Uterus (tissue), 4 donors: ENCODE measurements around the gene STK32C. TPM values are rescaled to one million over a fixed set of nuclear protein-coding genes. Genes with fewer than 3 reads are reported as not detected.

Experiments used
- DNase-seq, 2 donors: peaks; one replicate each; pipeline ENCODE4 v3.0.0-alpha.2; 2019 to 2020
- H3K27ac ChIP-seq, 2 donors: fragments of 200-600 bp; sonication (generic); 1 replicate in 1 of 2; 2 replicates in 1 of 2; pipeline ENCODE4 v1.5.1; 2016 to 2018
- H3K27me3 ChIP-seq, 2 donors: fragments of 200-600 bp; sonication (generic); one replicate each; pipeline ENCODE4 v1.5.1; 2018 to 2019; ENCODE audit warnings: control low read depth in 1 of 2
- H3K36me3 ChIP-seq, 2 donors: fragments of 200-600 bp; sonication (generic); one replicate each; pipeline ENCODE4 v1.5.1; 2019; ENCODE audit warnings: control low read depth in 1 of 2
- H3K4me1 ChIP-seq, 2 donors: fragments of 200-600 bp; sonication (generic); one replicate each; pipeline ENCODE4 v1.5.1; 2018 to 2019; ENCODE audit warnings: control low read depth in 1 of 2
- H3K4me3 ChIP-seq, 2 donors: fragments of 200-600 bp; sonication (generic); 1 replicate in 1 of 2; 2 replicates in 1 of 2; pipeline ENCODE4 v1.5.1; 2018 to 2019; ENCODE audit warnings: mild to moderate bottlenecking in 1 of 2
- H3K9me3 ChIP-seq, 2 donors: fragments of 200-600 bp; sonication (generic); one replicate each; pipeline ENCODE4 v1.5.1; 2019; ENCODE audit warnings: control low read depth in 1 of 2
- POLR2A ChIP-seq, 2 donors: fragments of 450-650 bp; IDR thresholded peaks; one replicate each; pipeline ENCODE4 v1.6.1; 2016; ENCODE audit warnings: antibody characterized with exemption in 2 of 2, mild to moderate bottlenecking in 1 of 2, moderate library complexity in 1 of 2
- intact Hi-C: fragments of 100-400 bp; cut with DNase I; formaldehyde crosslinking; loops from one replicate; pipeline ENCODE4 v1.15.1; 2023; ENCODE audit warnings: low total_unique reads
- total RNA-seq, 4 donors: library from RNA; depleted of rRNA in 3 of 4; stranded (reverse); fragments of >200 nt in 3 of 4; gene quantifications; one replicate each; pipeline versions ENCODE4 v1.1.0 to v1.2.4, GENCODE V29; 2014 to 2023
- TF ChIP-seq, protein P1 (sequence below), 4 experiments: fragments of 200-600 bp in 2 of 4; fragments of 450-650 bp in 2 of 4; sonication (generic) in 2 of 4; IDR thresholded peaks; one replicate each; pipeline ENCODE4 v1.5.1; 2016 to 2019; ENCODE audit warnings: antibody characterized with exemption in 4 of 4, mild to moderate bottlenecking in 2 of 4, moderate library complexity in 1 of 4
- donor health status: DM: yes; HTN: yes; CAD: no.

STK32C gene
- total RNA-seq, 4 donors from 2014 or later, result 0.51 to 17.2 (median 3.2) TPM

DNA sequence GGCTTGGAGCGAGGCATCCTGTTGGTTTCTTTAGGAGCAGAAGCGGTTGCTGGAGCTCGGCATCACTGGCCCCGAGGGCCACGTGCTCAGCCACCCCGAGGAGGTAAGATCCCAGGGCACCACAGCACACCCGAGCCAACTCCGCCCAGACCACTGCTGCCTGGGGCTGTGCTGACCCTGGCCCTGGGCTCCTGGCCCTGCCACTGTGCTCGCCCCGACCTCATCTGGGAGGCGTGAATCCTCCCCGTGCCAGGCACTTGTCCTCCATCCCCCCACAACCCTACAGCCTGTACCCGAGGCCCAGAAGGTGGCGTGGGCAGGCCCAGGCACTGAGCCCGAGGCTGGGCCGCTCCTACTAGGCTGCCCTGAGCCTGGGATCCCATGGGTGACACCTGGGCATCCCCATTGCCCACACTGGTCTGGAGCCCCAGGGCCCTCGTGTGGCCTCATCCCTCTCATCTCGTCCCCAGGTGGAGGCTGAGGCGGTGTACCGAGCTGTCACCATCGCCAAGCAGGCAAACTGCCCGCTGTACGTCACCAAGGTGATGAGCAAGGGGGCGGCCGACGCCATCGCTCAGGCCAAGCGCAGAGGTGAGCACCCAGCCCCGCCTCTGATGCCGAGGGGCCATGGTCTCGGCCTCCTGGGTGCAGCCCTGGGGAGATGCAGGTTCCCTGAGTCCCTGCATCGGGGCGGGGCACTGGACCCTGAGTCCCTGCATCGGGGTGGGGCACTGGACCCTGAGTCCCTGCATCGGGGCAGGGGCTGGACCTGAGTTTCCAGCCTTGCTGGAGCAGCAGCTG, 109.2 kb downstream of the STK32C start:
- TF ChIP-seq, protein P1, sequence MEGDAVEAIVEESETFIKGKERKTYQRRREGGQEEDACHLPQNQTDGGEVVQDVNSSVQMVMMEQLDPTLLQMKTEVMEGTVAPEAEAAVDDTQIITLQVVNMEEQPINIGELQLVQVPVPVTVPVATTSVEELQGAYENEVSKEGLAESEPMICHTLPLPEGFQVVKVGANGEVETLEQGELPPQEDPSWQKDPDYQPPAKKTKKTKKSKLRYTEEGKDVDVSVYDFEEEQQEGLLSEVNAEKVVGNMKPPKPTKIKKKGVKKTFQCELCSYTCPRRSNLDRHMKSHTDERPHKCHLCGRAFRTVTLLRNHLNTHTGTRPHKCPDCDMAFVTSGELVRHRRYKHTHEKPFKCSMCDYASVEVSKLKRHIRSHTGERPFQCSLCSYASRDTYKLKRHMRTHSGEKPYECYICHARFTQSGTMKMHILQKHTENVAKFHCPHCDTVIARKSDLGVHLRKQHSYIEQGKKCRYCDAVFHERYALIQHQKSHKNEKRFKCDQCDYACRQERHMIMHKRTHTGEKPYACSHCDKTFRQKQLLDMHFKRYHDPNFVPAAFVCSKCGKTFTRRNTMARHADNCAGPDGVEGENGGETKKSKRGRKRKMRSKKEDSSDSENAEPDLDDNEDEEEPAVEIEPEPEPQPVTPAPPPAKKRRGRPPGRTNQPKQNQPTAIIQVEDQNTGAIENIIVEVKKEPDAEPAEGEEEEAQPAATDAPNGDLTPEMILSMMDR (IDR thresholded peaks at IDR 0.05), result no peak
- TF ChIP-seq POLR2A (IDR thresholded peaks at IDR 0.05), result no peak
- intact Hi-C loops, result no loop called here
- Histone ChIP-seq H3K27me3 (no peaks in the 10 kb centered on the region), H3K9me3 (no peaks in the 10 kb centered on the region), H3K27ac (no peak overlapping the region), H3K36me3 (no peaks in the 10 kb centered on the region), H3K4me1 (no peaks in the 10 kb centered on the region), H3K4me3 (no peak overlapping the region)
- DNase-seq, result no peak

DNA sequence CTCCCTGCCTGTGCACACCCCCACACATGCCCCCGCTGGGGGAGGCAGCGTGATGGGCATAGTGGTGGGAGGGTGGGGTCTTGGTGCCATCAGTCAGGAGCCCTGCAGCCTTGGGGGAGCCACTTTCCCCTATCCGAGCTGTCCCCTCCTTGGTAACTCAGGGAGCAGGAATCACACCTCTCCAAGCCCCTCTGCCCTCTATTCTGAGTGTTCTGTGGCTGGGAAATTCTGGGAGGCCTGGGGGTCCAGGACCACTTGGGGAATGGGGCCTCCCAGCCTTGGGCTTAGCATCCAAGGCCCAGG, 109.7 kb downstream of the STK32C start:
- intact Hi-C loops, result no loop called here
- no peaks in the 10 kb centered on the region for H3K36me3 ChIP-seq
- H3K9me3 ChIP-seq, result no peaks in the 10 kb centered on the region
- H3K27me3 ChIP-seq, result no peaks in the 10 kb centered on the region
- TF ChIP-seq POLR2A (IDR thresholded peaks at IDR 0.05), result no peak
- TF ChIP-seq, protein P1 (IDR thresholded peaks at IDR 0.05), result no peak
- no peaks in the 10 kb centered on the region for H3K4me1 ChIP-seq
- no peak overlapping the region for H3K4me3 ChIP-seq
- DNase-seq, result no peak
- no peak overlapping the region for H3K27ac ChIP-seq

DNA sequence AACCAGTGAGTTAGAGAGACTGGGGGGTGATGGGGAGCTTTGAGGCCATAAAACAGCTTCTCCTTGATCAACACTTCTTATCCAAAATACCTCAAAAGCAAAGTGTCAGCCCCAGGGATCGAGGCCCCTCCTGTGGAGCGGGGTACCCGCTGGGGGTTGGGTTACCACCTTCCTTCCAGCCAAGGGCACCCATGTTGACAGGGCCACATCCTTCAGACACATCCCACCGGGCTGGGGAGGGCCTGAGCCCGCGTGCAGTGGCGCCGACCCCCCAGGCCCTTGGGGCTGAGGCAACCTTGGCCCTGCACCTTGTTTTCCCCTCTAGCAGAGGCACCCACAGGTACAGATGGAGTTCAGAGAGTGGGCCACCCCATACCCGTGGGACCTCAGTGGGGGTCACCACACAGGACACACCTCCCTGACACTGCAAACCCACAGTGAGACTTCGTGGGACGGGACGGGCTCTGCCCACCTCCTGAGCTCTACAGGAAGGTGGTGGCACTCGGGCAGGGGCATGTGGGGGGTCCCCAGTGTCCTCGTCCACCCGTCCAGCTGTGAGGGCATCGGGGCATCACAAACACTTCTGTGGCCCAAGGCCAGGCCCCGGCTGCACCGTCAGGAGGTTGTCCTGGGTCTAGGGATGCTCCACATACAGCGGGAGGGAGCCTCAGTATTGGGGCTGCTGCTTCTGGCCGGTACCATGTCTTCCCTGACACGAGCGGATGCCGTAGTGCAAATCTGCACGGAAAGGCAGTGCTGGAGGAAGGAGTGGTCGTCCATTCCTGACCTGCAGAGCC, 110.3 kb downstream of the STK32C start:
- Histone ChIP-seq H3K4me3 (no peak overlapping the region), H3K27me3 (no peaks in the 10 kb centered on the region), H3K36me3 (no peaks in the 10 kb centered on the region), H3K4me1 (no peaks in the 10 kb centered on the region), H3K9me3 (no peaks in the 10 kb centered on the region), H3K27ac (no peak overlapping the region)
- intact Hi-C loops, result no loop called here
- DNase-seq, result no peak
- TF ChIP-seq, protein P1 (IDR thresholded peaks at IDR 0.05), result no peak
- no peak for TF ChIP-seq POLR2A (IDR thresholded peaks at IDR 0.05)

DNA sequence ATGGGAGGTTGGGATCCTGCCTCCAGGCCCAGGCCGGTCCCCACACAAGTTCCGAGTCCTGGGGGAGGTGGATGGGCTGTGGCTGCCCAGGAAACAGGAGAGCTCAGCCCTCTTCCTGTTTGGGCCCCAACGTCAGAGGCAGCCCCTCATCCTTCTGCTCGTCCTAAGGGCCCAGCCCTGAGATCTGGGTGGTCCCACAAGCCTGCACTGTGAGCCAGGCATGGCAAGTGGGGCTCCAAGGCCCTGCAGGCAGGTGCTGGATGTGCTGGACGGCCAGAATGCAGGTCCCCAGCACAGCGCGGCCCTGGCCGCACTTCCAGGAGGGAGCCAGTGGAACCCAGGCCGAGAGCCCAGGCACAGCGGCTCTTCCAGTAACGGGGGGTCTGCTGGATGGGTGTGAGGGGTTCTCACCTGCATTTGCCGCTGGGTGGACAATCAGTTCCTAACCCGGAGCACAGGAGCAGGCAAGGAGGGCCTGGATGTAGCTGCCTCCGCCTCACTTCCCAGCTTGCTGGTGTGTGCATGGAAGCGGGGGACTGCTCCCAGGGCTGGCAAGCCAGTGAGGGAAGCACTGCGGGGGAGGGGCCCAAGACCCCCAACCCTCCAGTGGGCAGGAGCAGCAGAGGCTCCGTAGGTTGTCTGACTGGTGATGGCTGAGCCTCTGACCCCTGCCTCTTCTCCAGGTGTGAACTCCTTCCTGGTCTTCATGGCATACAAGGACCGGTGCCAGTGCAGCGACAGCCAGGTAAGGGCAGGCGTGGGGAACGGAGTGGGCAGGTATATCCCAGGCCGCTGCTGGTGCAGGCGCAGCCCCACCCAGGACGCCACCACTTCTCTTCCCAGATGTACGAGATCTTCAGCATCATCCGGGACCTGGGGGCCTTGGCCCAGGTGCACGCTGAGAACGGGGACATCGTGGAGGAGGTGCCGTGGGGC, 111.3 kb downstream of the STK32C start:
- no peak overlapping the region for H3K27ac ChIP-seq

More for the DNA sequence above, 111.3 kb downstream of the STK32C start:
- H3K27me3 ChIP-seq, result no peaks in the 10 kb centered on the region
- intact Hi-C loops, result no loop called here
- no peak for DNase-seq
- no peaks in the 10 kb centered on the region for H3K4me1 ChIP-seq
- H3K4me3 ChIP-seq, result no peak overlapping the region
- no peaks in the 10 kb centered on the region for H3K9me3 ChIP-seq
- TF ChIP-seq POLR2A (IDR thresholded peaks at IDR 0.05), result no peak
- TF ChIP-seq, protein P1 (IDR thresholded peaks at IDR 0.05), result no peak
- H3K36me3 ChIP-seq, result no peaks in the 10 kb centered on the region
